NK-92 treated with Interleukin-12 subunit alpha and Interleukin-12 subunit beta, amount 100 ng/mL, for 24 hours (cell line): Measurements from ENCODE around the gene DCST2.

Experiments
- DNase-seq: peaks from one replicate; lab custom pipeline; 2025; lab: John Stamatoyannopoulos, UW

The DCST2 gene

GRCh38 chr1:155010211-155010918 is 23.2 kb downstream of the DCST2 start:
- no peak for DNase-seq

- DNase-seq, result no peak
Observed at GRCh38 chr1:155009742-155010141, 23.8 kb downstream of the DCST2 start.

- DNase-seq, result no peak
Observed at GRCh38 chr1:155009221-155009711, 24.3 kb downstream of the DCST2 start.

- DNase-seq, result no peak
Observed at GRCh38 chr1:155008015-155008941, 25.3 kb downstream of the DCST2 start.

- no peak for DNase-seq
Observed at GRCh38 chr1:155007251-155007828, 26.2 kb downstream of the DCST2 start.

GRCh38 chr1:155006601-155007101 is 26.9 kb downstream of the DCST2 start:
- DNase-seq, result no peak

GRCh38 chr1:155005076-155006011 is 28.2 kb downstream of the DCST2 start:
- no peak for DNase-seq

GRCh38 chr1:155004352-155005075 is 29.1 kb downstream of the DCST2 start:
- DNase-seq, result no peak

GRCh38 chr1:155003766-155004351 is 29.7 kb downstream of the DCST2 start:
- no peak for DNase-seq

GRCh38 chr1:155003227-155003765 is 30.3 kb downstream of the DCST2 start:
- no peak for DNase-seq

- DNase-seq, result peak; percentile 54
Observed at GRCh38 chr1:155002464-155003226, 30.9 kb downstream of the DCST2 start, which contains the start of gene ZBTB7B. TSS of gene ZBTB7B (plus strand) at chr1:155002802. CDS start at chr1:155014661, 11,859 bp downstream.

- DNase-seq, result peak; percentile 97
Observed at GRCh38 chr1:155001675-155002463, 31.7 kb downstream of the DCST2 start.

- DNase-seq, result no peak
Observed at GRCh38 chr1:155001425-155001674, 32.2 kb downstream of the DCST2 start.

- DNase-seq, result no peak
Observed at GRCh38 chr1:155000726-155001424, 32.7 kb downstream of the DCST2 start.

GRCh38 chr1:155000411-155000725 is 33.2 kb downstream of the DCST2 start:
- DNase-seq, result no peak

- DNase-seq, result no peak
Observed at GRCh38 chr1:154999571-155000410, 33.8 kb downstream of the DCST2 start.
